Small intestine (tissue), 7 donors: Measurements from ENCODE around the gene PRDM16. TPM values are rescaled to one million over a fixed set of nuclear protein-coding genes. Genes with fewer than 3 reads are reported as not detected.

Source experiments
- DNase-seq, 2 donors: peaks; one replicate each; pipeline versions ENCODE4 v3.0.0 to v3.0.0-alpha.2; 2013
- FAIRE-seq: peaks from 2 replicates; lab custom pipeline; 2012; peaks lifted over from hg19 to GRCh38; lab: Jason Lieb, UNC
- H3K27ac ChIP-seq, 3 donors: one replicate each; pipeline ENCODE4 v1.5.1; 2013; ENCODE audit warnings: low read length in 2 of 3, mild to moderate bottlenecking in 2 of 3, control low read depth in 1 of 3, inconsistent platforms in 1 of 3, low read depth in 1 of 3, moderate library complexity in 1 of 3
- H3K27me3 ChIP-seq, 3 donors: one replicate each; pipeline ENCODE4 v1.6.1; 2013; ENCODE audit warnings: low read length in 3 of 3, inconsistent platforms in 1 of 3; ENCODE audit not compliant: control insufficient read depth in 3 of 3, insufficient read depth in 3 of 3
- H3K36me3 ChIP-seq, 3 donors: one replicate each; pipeline ENCODE4 v1.6.1; 2013; ENCODE audit warnings: low read length in 3 of 3, inconsistent platforms in 1 of 3, low read depth in 1 of 3, mild to moderate bottlenecking in 1 of 3, moderate library complexity in 1 of 3; ENCODE audit not compliant: control insufficient read depth in 3 of 3, insufficient read depth in 2 of 3
- H3K4me1 ChIP-seq, 3 donors: one replicate each; pipeline ENCODE4 v1.6.1; 2013; ENCODE audit warnings: low read length in 2 of 3, inconsistent platforms in 1 of 3, low read depth in 1 of 3, mild to moderate bottlenecking in 1 of 3, moderate library complexity in 1 of 3; ENCODE audit not compliant: control insufficient read depth in 3 of 3, insufficient read depth in 2 of 3
- H3K4me3 ChIP-seq, 3 donors: one replicate each; pipeline ENCODE4 v1.5.1; 2013; ENCODE audit warnings: low read length in 3 of 3, control low read depth in 1 of 3, inconsistent platforms in 1 of 3, low read depth in 1 of 3, mild to moderate bottlenecking in 1 of 3, moderate library complexity in 1 of 3
- H3K9me3 ChIP-seq, 2 donors: one replicate each; pipeline ENCODE4 v1.6.1; 2013; ENCODE audit warnings: low read depth in 1 of 2, low read length in 1 of 2; ENCODE audit not compliant: control insufficient read depth in 2 of 2, insufficient read depth in 1 of 2
- WGBS, 3 donors: extraction: QIAGEN DNeasy Blood & Tissue Kit; methylation state at CpG; one replicate each; pipeline ENCODE4 v1.1.7; 2013; 5-methylcytosine and 5-hydroxymethylcytosine counted together
- polyA plus RNA-seq, 4 donors: library from polyadenylated mRNA; stranded (reverse) in 3 of 4; unstranded in 1 of 4; fragments of 200-250 nt in 3 of 4; fragments of 120-200 nt in 1 of 4; gene quantifications; one replicate each; pipeline versions ENCODE4 v1.2.1 to v1.2.3, GENCODE V29; 2013
- donor health status: healthy with polysubstance abuse.
- donor health status: control.
- donor health status: control.
- donor health status: Bipolar disorder and iron deficiency.
- donor health status: healthy.

Gene PRDM16
- polyA plus RNA-seq, 4 donors, result 5.4 to 11.4 (median 8.2) TPM

DNA sequence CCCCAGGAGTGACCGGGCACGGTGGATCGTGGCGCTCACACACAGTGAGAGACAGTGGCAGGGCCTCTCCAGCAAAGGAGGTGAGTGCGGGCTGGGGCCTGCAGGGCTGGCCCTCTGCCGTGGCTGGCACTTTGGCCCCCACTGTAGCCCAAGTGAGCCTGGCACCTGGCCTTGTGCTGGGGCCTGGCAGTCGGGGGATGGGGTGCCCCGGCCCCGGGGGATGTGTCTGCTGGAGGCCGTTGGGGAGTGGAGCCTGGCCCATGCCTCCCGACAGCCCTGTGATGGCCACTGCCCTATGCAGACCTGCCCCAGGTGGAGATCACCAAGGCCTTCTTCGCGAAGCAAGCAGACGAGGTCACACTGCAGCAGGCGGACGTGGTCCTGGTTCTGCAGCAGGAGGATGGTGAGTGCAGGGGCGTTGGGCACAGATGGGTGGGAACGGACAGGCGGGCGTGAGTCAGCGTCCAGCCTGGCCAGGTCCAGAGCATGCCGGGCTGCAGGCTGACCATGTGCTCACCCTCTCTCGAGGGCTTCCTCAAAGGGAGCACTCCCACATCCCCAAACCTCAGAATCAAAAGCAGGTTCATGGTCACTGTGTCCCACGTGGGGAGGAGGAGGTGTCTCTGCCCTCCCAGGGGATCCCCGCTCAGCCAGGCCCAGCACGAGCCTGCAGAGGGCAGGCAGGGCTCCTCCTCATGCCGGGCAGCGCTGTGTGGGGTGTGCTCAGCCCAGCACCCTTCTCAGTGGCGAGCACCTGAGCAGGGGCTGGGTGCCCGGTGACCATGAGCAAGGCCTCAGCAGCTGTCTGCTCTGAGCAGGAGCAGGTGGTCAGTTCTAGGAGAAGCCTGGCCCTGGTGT lies 410.7 kb downstream of the PRDM16 start:
- Histone ChIP-seq H3K36me3 (peaks cover 0 to 69% (median 0%) of the 10 kb centered on the region in 3 donors), H3K4me3 (no peak overlapping the region), H3K27me3 (no peaks in the 10 kb centered on the region), H3K27ac (peak overlapping the region; percentile 85 to 92 (median 89)), H3K9me3 (no peaks in the 10 kb centered on the region), H3K4me1 (peaks cover 0 to 40% (median 4%) of the 10 kb centered on the region in 3 donors)
- FAIRE-seq, result no peak
- 64 to 72% (median 64%) methylated on average over 30 of the region's 30 CpGs for WGBS, 3 donors
- DNase-seq, result peak in 1 of 2 donors; percentile 22

DNA sequence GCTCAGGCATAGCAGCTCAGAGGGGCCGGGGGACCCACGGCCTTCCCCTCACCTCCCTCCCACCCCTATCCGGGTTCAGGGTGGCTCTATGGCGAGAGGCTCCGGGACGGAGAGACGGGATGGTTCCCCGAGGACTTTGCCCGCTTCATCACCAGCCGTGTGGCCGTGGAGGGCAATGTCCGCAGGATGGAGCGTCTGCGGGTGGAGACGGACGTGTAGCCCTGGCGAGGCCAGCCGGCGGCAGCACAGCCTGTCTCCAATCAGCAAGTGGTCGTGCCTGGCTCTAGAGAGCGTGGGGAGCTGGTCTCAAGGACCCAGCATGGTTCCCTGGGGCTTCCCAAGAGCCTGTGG lies 411.3 kb downstream of the PRDM16 start:
- no peak for FAIRE-seq
- H3K36me3 ChIP-seq, result peaks cover 0 to 69% (median 0%) of the 10 kb centered on the region in 3 donors
- DNase-seq, result peak; percentile 91 to 93
- H3K4me1 ChIP-seq, result peaks cover 0 to 40% (median 4%) of the 10 kb centered on the region in 3 donors
- no peaks in the 10 kb centered on the region for H3K27me3 ChIP-seq
- WGBS, 3 donors, result 20 to 53% (median 32%) methylated on average over 19 to 21 of the region's 21 CpGs
- H3K9me3 ChIP-seq, result no peaks in the 10 kb centered on the region
- H3K4me3 ChIP-seq, result no peak overlapping the region
- H3K27ac ChIP-seq, result peak overlapping the region; percentile 85 to 92 (median 89)

- Histone ChIP-seq H3K36me3 (peaks cover 0 to 64% (median 0%) of the 10 kb centered on the region in 3 donors), H3K4me1 (peaks cover 0 to 40% (median 4%) of the 10 kb centered on the region in 3 donors), H3K9me3 (no peaks in the 10 kb centered on the region), H3K27me3 (no peaks in the 10 kb centered on the region), H3K4me3 (no peak overlapping the region), H3K27ac (peak overlapping the region in 2 of 3 donors; percentile 89 to 92)
- FAIRE-seq (no peak), DNase-seq (no peak)
- WGBS, 3 donors, result 66 to 84% (median 70%) methylated on average over 15 of the region's 15 CpGs
Observed at GRCh38 chr1:3481046-3481445, 412.0 kb downstream of the PRDM16 start.

DNA sequence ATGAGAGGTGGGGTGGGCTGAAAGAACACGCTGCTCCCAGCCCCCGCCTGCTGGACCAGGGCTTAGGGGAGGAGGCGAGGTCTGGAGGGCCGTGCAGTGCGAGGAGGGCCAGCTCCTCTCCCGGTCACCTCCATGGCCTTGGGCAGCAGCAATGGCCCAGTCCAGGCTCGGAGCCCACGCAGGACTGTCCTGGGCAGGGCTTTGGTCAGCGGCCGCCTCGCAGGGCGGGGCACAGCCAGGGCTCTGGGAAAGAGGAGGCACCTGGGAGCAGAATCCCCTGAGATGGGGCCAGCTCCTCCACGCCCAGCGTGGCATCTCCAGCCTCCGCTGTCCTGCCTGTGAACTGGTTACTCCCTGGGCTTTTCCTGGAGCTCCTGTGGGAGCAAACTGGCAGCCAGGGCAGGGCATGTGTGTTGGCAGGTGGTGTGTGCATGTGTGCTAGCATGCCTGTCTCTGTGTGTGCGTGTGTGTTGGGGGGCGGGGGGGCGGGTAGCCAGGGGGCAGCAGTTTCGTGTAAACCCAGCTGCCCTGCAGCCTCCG lies 412.9 kb downstream of the PRDM16 start:
- Histone ChIP-seq H3K9me3 (no peaks in the 10 kb centered on the region), H3K4me1 (peaks cover 0 to 40% (median 4%) of the 10 kb centered on the region in 3 donors), H3K27ac (peak overlapping the region in 2 of 3 donors; percentile 89 to 92), H3K27me3 (no peaks in the 10 kb centered on the region), H3K4me3 (no peak overlapping the region), H3K36me3 (peaks cover 0 to 58% (median 0%) of the 10 kb centered on the region in 3 donors)
- FAIRE-seq (no peak), DNase-seq (no peak)
- WGBS, 3 donors, result 68 to 76% (median 72%) methylated on average over 19 to 20 of the region's 20 CpGs

DNA sequence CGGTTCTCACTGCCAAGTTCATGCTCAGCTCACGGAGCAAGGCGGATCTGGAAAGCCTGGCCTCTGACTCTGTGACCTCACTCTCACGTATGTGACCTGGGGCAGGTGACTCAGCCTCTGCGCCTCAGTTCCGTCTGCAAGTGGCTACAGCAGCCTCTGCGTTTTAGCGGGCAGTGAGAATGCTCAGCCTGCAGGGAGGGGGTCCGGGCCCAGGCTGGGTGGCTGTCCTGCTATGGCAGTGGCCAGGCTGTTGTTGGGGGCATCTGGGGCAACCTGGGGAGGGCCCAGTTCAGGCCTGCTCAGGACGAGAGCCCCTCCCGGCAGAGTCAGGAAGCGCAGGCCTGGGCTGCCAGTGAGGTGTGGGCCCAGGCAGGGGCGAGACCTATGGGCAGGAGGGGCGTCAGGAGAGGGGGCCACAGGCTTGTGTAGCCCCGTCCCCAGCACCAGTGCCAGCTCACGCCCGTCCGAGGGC lies 413.4 kb downstream of the PRDM16 start:
- WGBS, 3 donors, result 49 to 69% (median 57%) methylated on average over 13 to 18 of the region's 18 CpGs
- FAIRE-seq, result no peak
- peak overlapping the region in 1 of 3 donors; percentile 69 for H3K27ac ChIP-seq

DNA sequence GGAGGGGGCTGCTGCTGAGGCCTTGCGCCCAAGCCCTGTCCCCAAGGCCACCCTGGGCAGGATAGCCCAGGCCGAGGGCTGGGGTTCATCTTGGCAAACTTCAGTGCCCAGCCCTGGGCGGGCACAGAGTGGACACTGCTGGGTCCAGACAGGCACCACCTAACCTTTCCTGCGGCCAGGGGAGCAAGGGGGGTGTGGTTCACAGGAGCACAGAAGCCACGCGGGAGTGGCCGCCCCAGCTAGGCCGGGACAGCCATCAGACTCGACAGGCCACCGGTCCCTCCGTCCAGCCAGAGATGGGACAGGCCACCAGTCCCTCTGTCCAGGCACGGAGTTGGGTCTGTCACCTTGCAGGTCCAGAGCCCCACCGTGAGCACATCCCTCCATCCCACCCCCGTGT lies 414.4 kb downstream of the PRDM16 start:
- 66 to 80% (median 69%) methylated on average over 13 to 14 of the region's 14 CpGs for WGBS, 3 donors
- H3K9me3 ChIP-seq, result peaks cover 0 to 4% of the 10 kb centered on the region in 2 donors
- DNase-seq, result no peak
- no peak for FAIRE-seq
- no peaks in the 10 kb centered on the region for H3K27me3 ChIP-seq
- peak overlapping the region in 1 of 3 donors; percentile 69 for H3K27ac ChIP-seq
- H3K36me3 ChIP-seq, result peaks cover 0 to 46% (median 0%) of the 10 kb centered on the region in 3 donors
- H3K4me1 ChIP-seq, result peaks cover 0 to 40% (median 4%) of the 10 kb centered on the region in 3 donors
- no peak overlapping the region for H3K4me3 ChIP-seq

More for the DNA sequence above, 413.4 kb downstream of the PRDM16 start:
- Histone ChIP-seq H3K27me3 (no peaks in the 10 kb centered on the region), H3K9me3 (no peaks in the 10 kb centered on the region), H3K4me1 (peaks cover 0 to 40% (median 4%) of the 10 kb centered on the region in 3 donors), H3K36me3 (peaks cover 0 to 56% (median 0%) of the 10 kb centered on the region in 3 donors), H3K4me3 (no peak overlapping the region)
- DNase-seq, result peak; percentile 36 to 73

- WGBS, 3 donors, result 28 to 44% (median 28%) methylated on average over 31 of the region's 31 CpGs
- peak; percentile 56 to 63 for DNase-seq
Observed at GRCh38 chr1:3483801-3484444, 414.9 kb downstream of the PRDM16 start.

GRCh38 chr1:3485016-3485415 lies 416.0 kb downstream of the PRDM16 start:
- Histone ChIP-seq H3K27me3 (no peaks in the 10 kb centered on the region), H3K36me3 (peaks cover 0 to 32% (median 0%) of the 10 kb centered on the region in 3 donors), H3K4me1 (peaks cover 0 to 33% (median 4%) of the 10 kb centered on the region in 3 donors), H3K9me3 (peaks cover 0 to 11% of the 10 kb centered on the region in 2 donors), H3K4me3 (no peak overlapping the region), H3K27ac (no peak overlapping the region)
- FAIRE-seq, result no peak
- 87 to 91% (median 90%) methylated on average over 14 of the region's 14 CpGs for WGBS, 3 donors
- no peak for DNase-seq

More at GRCh38 chr1:3483801-3484444, 414.9 kb downstream of the PRDM16 start:
- FAIRE-seq, result no peak
- no peak overlapping the region for H3K4me3 ChIP-seq
- peaks cover 0 to 41% (median 0%) of the 10 kb centered on the region in 3 donors for H3K36me3 ChIP-seq
- no peak overlapping the region for H3K27ac ChIP-seq
- no peaks in the 10 kb centered on the region for H3K27me3 ChIP-seq
- H3K4me1 ChIP-seq, result peaks cover 0 to 40% (median 4%) of the 10 kb centered on the region in 3 donors
- H3K9me3 ChIP-seq, result peaks cover 0 to 8% of the 10 kb centered on the region in 2 donors
